Thoracic aorta (tissue), 2 donors: Measurements from ENCODE around the gene DOLPP1. TPM values are rescaled to one million over a fixed set of nuclear protein-coding genes. Genes with fewer than 3 reads are reported as not detected.

Experiments
- ATAC-seq: fragments of 150-250 bp; one replicate; pipeline ENCODE4 v1.8.0; 2017; ENCODE audit warnings: low read depth; ENCODE audit not compliant: insufficient number of reproducible peaks, low FRiP score
- DNase-seq: peaks from one replicate; pipeline ENCODE4 v3.0.0-alpha.2; 2020; ENCODE audit warnings: low spot score
- H3K27ac ChIP-seq, 2 donors: fragments of 200-600 bp; sonication (generic); 1 replicate in 1 of 2; 2 replicates in 1 of 2; pipeline ENCODE4 v1.5.1; 2016; ENCODE audit warnings: mild to moderate bottlenecking in 2 of 2, moderate library complexity in 2 of 2
- H3K27me3 ChIP-seq: fragments of 200-600 bp; sonication (generic); replicated peaks from 2 replicates; pipeline ENCODE4 v1.6.0; 2016; ENCODE audit warnings: mild to moderate bottlenecking; ENCODE audit not compliant: insufficient read depth
- H3K36me3 ChIP-seq: fragments of 200-600 bp; sonication (generic); one replicate; pipeline ENCODE4 v1.5.1; 2016
- H3K4me1 ChIP-seq, 2 donors: fragments of 200-600 bp; sonication (generic); 1 replicate in 1 of 2; 2 replicates in 1 of 2; pipeline versions ENCODE4 v1.5.1 to v1.6.0; 2016; ENCODE audit warnings: low read depth in 2 of 2, mild to moderate bottlenecking in 1 of 2; ENCODE audit not compliant: control insufficient read depth in 1 of 2
- H3K4me3 ChIP-seq: fragments of 200-600 bp; sonication (generic); 2 replicates; pipeline ENCODE4 v1.5.1; 2016; ENCODE audit warnings: mild to moderate bottlenecking
- H3K9me3 ChIP-seq: fragments of 200-600 bp; sonication (generic); 2 replicates; pipeline ENCODE4 v1.5.1; 2016
- CTCF ChIP-seq: fragments of 200-600 bp; sonication (generic); IDR thresholded peaks from one replicate; pipeline ENCODE4 v1.5.1; 2019; ENCODE audit warnings: antibody characterized with exemption
- total RNA-seq, 2 donors: library from RNA; depleted of rRNA; stranded (reverse); fragments of >200 nt; gene quantifications; one replicate each; pipeline versions ENCODE4 v1.1.0 to v1.2.3, GENCODE V29; 2016

Gene DOLPP1
- total RNA-seq, 2 donors from 2014 or later = 3.4 to 9.7 TPM

GRCh38 chr9:129108805-129109536 lies 28.1 kb downstream of the DOLPP1 start:
- DNase-seq (no peak), ATAC-seq (no peak)
- Histone ChIP-seq H3K4me1 (peaks cover 16 to 28% of the 10 kb centered on the region in 2 donors), H3K9me3 (no peaks in the 10 kb centered on the region), H3K27me3 (no peaks in the 10 kb centered on the region), H3K27ac (no peak overlapping the region), H3K36me3 (peaks cover 14% of the 10 kb centered on the region), H3K4me3 (peak overlapping the region; percentile 98)
- TF ChIP-seq CTCF = no peak

- peak overlapping the region; percentile 98 for H3K4me3 ChIP-seq
- ATAC-seq (no peak), DNase-seq (no peak)
- H3K27me3 ChIP-seq = no peaks in the 10 kb centered on the region
- H3K4me1 ChIP-seq = peaks cover 16 to 28% of the 10 kb centered on the region in 2 donors
- TF ChIP-seq CTCF = no peak
- H3K27ac ChIP-seq = no peak overlapping the region
- H3K9me3 ChIP-seq = no peaks in the 10 kb centered on the region
- H3K36me3 ChIP-seq = peaks cover 14% of the 10 kb centered on the region
Measured at GRCh38 chr9:129109537-129109903, 28.6 kb downstream of the DOLPP1 start.

- DNase-seq = no peak
Measured at GRCh38 chr9:129109952-129110739, 29.2 kb downstream of the DOLPP1 start.

GRCh38 chr9:129110740-129111527 lies 30.0 kb downstream of the DOLPP1 start, which contains the start of the genes CRAT and PTPA:
Gene CRAT (minus strand): TSS chr9:129110793. CDS start chr9:129110509, 284 bp downstream.
Gene PTPA (plus strand): TSS chr9:129111415. CDS start chr9:129111601, 186 bp downstream.
- H3K4me1 ChIP-seq = peaks cover 16 to 28% of the 10 kb centered on the region in 2 donors
- peak within 1 kb of the TSS; percentile 98 for H3K4me3 ChIP-seq
- no peak for TF ChIP-seq CTCF
- ATAC-seq (peak; percentile 90), DNase-seq (peak; percentile 91)
- H3K36me3 ChIP-seq = peaks cover 12% of the 10 kb centered on the region
- H3K27ac ChIP-seq = peak within 1 kb of the TSS; percentile 83 to 97
- H3K9me3 ChIP-seq = no peaks in the 10 kb centered on the region
- H3K27me3 ChIP-seq = no peaks in the 10 kb centered on the region

More at GRCh38 chr9:129109952-129110739, 29.2 kb downstream of the DOLPP1 start:
- Histone ChIP-seq H3K9me3 (no peaks in the 10 kb centered on the region), H3K4me1 (peaks cover 16 to 28% of the 10 kb centered on the region in 2 donors), H3K36me3 (peaks cover 14% of the 10 kb centered on the region), H3K27ac (peak overlapping the region; percentile 83), H3K4me3 (peak overlapping the region; percentile 98), H3K27me3 (no peaks in the 10 kb centered on the region)
- ATAC-seq = no peak
- no peak for TF ChIP-seq CTCF
